H9 (cell line): ENCODE measurements around the gene RASA3. TPM values are rescaled to one million over a fixed set of nuclear protein-coding genes. Genes with fewer than 3 reads are reported as not detected.

ENCODE experiments used
- DNase-seq: peaks from one replicate; pipeline ENCODE4 v3.0.0-alpha.2; 2017
- H2AFZ ChIP-seq: one replicate; pipeline ENCODE4 v1.6.1; 2013; ENCODE audit warnings: mild to moderate bottlenecking, low read length, control low read depth, moderate library complexity
- H2AK5ac ChIP-seq: 2 replicates; pipeline ENCODE4 v1.6.1; 2013; ENCODE audit warnings: low read length, control low read depth, mixed read lengths; ENCODE audit not compliant: insufficient read length
- H2BK120ac ChIP-seq: one replicate; pipeline ENCODE4 v1.6.1; 2013; ENCODE audit warnings: low read depth, mild to moderate bottlenecking, low read length, control low read depth, inconsistent platforms; ENCODE audit not compliant: poor library complexity, severe bottlenecking
- H2BK12ac ChIP-seq: 2 replicates; pipeline ENCODE4 v1.6.1; 2013; ENCODE audit warnings: low read length, control low read depth, mixed read lengths, low read depth; ENCODE audit not compliant: insufficient read length
- H2BK15ac ChIP-seq: 2 replicates; pipeline ENCODE4 v1.6.1; 2013; ENCODE audit warnings: low read depth, low read length, control low read depth
- H2BK20ac ChIP-seq: one replicate; pipeline ENCODE4 v1.6.1; 2013; ENCODE audit warnings: low read depth, mild to moderate bottlenecking, low read length, control low read depth, inconsistent platforms; ENCODE audit not compliant: poor library complexity, severe bottlenecking
- H2BK5ac ChIP-seq: 2 replicates; pipeline ENCODE4 v1.6.1; 2013; ENCODE audit warnings: low read length, control low read depth, mixed read lengths; ENCODE audit not compliant: insufficient read length
- H3K14ac ChIP-seq: 2 replicates; pipeline ENCODE4 v1.6.1; 2013; ENCODE audit warnings: low read length, control low read depth; ENCODE audit not compliant: insufficient read depth
- H3K18ac ChIP-seq: 2 replicates; pipeline ENCODE4 v1.6.1; 2013; ENCODE audit warnings: low read depth, mild to moderate bottlenecking, mixed read lengths, low read length, control low read depth; ENCODE audit not compliant: insufficient read length
- H3K23ac ChIP-seq: 2 replicates; pipeline ENCODE4 v1.6.1; 2013; ENCODE audit warnings: low read length, control low read depth, mixed read lengths, low read depth; ENCODE audit not compliant: insufficient read length
- H3K23me2 ChIP-seq: 2 replicates; pipeline ENCODE4 v1.6.1; 2013; ENCODE audit warnings: low read depth, mild to moderate bottlenecking, mixed read lengths, low read length, control low read depth; ENCODE audit not compliant: insufficient read length, poor library complexity, severe bottlenecking
- H3K27ac ChIP-seq: 2 replicates; pipeline ENCODE4 v1.5.1; 2013; ENCODE audit warnings: low read length, control low read depth, mixed read lengths, low read depth; ENCODE audit not compliant: insufficient read length
- H3K27me3 ChIP-seq: 2 replicates; pipeline ENCODE4 v1.6.1; 2013; ENCODE audit warnings: low read length, control low read depth, inconsistent platforms; ENCODE audit not compliant: insufficient read depth
- H3K4ac ChIP-seq: 2 replicates; pipeline ENCODE4 v1.6.1; 2013; ENCODE audit warnings: low read depth, mild to moderate bottlenecking, control low read depth, inconsistent platforms, low read length, moderate library complexity
- H3K4me1 ChIP-seq: 2 replicates; pipeline ENCODE4 v1.6.1; 2013; ENCODE audit warnings: low read length, control low read depth, inconsistent platforms; ENCODE audit not compliant: insufficient read depth
- H3K4me2 ChIP-seq: 2 replicates; pipeline ENCODE4 v1.6.1; 2013; ENCODE audit warnings: low read length, control low read depth, mixed read lengths; ENCODE audit not compliant: insufficient read length, insufficient read depth
- H3K56ac ChIP-seq: 2 replicates; pipeline ENCODE4 v1.6.1; 2013; ENCODE audit warnings: low read depth, mild to moderate bottlenecking, mixed read lengths, low read length, control low read depth; ENCODE audit not compliant: insufficient read length
- H3K79me1 ChIP-seq: 2 replicates; pipeline ENCODE4 v1.6.1; 2013; ENCODE audit warnings: low read depth, mild to moderate bottlenecking, moderate library complexity, low read length, control low read depth, inconsistent platforms; ENCODE audit not compliant: insufficient read depth, poor library complexity, severe bottlenecking
- H3K79me2 ChIP-seq: 2 replicates; pipeline ENCODE4 v1.6.1; 2013; ENCODE audit warnings: low read length, control low read depth, inconsistent platforms; ENCODE audit not compliant: insufficient read depth
- H3K9ac ChIP-seq: 2 replicates; pipeline ENCODE4 v1.6.1; 2013; ENCODE audit warnings: low read length, control low read depth, mixed read lengths; ENCODE audit not compliant: insufficient read length; ENCODE audit errors: extremely low read depth
- H3K9me3 ChIP-seq: one replicate; pipeline ENCODE4 v1.6.1; 2013; ENCODE audit warnings: low read depth, low read length, inconsistent platforms; ENCODE audit not compliant: control insufficient read depth
- H3T11ph ChIP-seq: one replicate; pipeline ENCODE4 v1.6.1; 2013; ENCODE audit warnings: mild to moderate bottlenecking, low read length, control low read depth, inconsistent platforms
- H4K20me1 ChIP-seq: one replicate; pipeline ENCODE4 v1.6.1; 2013; ENCODE audit not compliant: control insufficient read depth, insufficient read length, insufficient read depth
- H4K5ac ChIP-seq: 2 replicates; pipeline ENCODE4 v1.6.1; 2013; ENCODE audit warnings: low read depth, mild to moderate bottlenecking, mixed read lengths, low read length, control low read depth; ENCODE audit not compliant: insufficient read length
- H4K8ac ChIP-seq: replicated peaks from 2 replicates; pipeline ENCODE4 v1.6.1; 2013; ENCODE audit warnings: low read length, control low read depth, mixed read lengths, low read depth; ENCODE audit not compliant: insufficient read length
- H4K91ac ChIP-seq: 2 replicates; pipeline ENCODE4 v1.6.1; 2013; ENCODE audit warnings: low read depth, mild to moderate bottlenecking, moderate library complexity, mixed read lengths, low read length, control low read depth; ENCODE audit not compliant: insufficient read length
- H3K27ac Mint-ChIP-seq, 3 experiments: 2 replicates in 2 of 3; 3 replicates in 1 of 3; pipeline ENCODE4 v1.8.0; 2020 to 2021; ENCODE audit warnings: mixed read lengths in 3 of 3, mild to moderate bottlenecking in 1 of 3, moderate library complexity in 1 of 3
- H3K27me3 Mint-ChIP-seq: 2 replicates; pipeline ENCODE4 v1.8.0; 2021; ENCODE audit warnings: low read depth, mild to moderate bottlenecking, moderate library complexity, mixed read lengths
- H3K36me3 Mint-ChIP-seq, 3 experiments: 2 replicates in 2 of 3; 3 replicates in 1 of 3; pipeline ENCODE4 v1.8.0; 2020 to 2021; ENCODE audit warnings: low read depth in 3 of 3, mixed read lengths in 3 of 3; ENCODE audit not compliant: insufficient read depth in 1 of 3
- H3K4me1 Mint-ChIP-seq, 2 experiments: 2 replicates each; pipeline ENCODE4 v1.8.0; 2020; ENCODE audit warnings: mixed read lengths in 2 of 2
- H3K4me3 Mint-ChIP-seq, 2 experiments: 2 replicates in 1 of 2; 3 replicates in 1 of 2; pipeline ENCODE4 v1.8.0; 2020 to 2021; ENCODE audit warnings: mild to moderate bottlenecking in 2 of 2, mixed read lengths in 2 of 2, moderate library complexity in 1 of 2
- H3K9me3 Mint-ChIP-seq, 2 experiments: 2 replicates in 1 of 2; 3 replicates in 1 of 2; pipeline ENCODE4 v1.8.0; 2020; ENCODE audit warnings: mild to moderate bottlenecking in 2 of 2, mixed read lengths in 2 of 2, moderate library complexity in 1 of 2
- WGBS: extraction: QIAGEN DNeasy Blood & Tissue Kit; methylation state at CpG from one replicate; pipeline ENCODE4 v1.1.7; 2013; ENCODE audit warnings: missing lambda C conversion rate, low lambda C conversion rate, mixed read lengths; ENCODE audit not compliant: insufficient read length; ENCODE audit errors: extremely low coverage; 5-methylcytosine and 5-hydroxymethylcytosine counted together
- total RNA-seq: library from RNA; stranded (reverse); gene quantifications from 2 replicates; pipeline ENCODE4 v1.2.1, GENCODE V29; 2021
- TF ChIP-seq, protein P1 (sequence below): fragments of 200-600 bp; sonication (generic); conservative IDR thresholded peaks from 3 replicates; pipeline ENCODE4 v1.8.0; 2021; ENCODE audit warnings: antibody characterized with exemption, mild to moderate bottlenecking

RASA3 gene
- total RNA-seq, 1 experiment from 2014 or later = 12.3 TPM

DNA sequence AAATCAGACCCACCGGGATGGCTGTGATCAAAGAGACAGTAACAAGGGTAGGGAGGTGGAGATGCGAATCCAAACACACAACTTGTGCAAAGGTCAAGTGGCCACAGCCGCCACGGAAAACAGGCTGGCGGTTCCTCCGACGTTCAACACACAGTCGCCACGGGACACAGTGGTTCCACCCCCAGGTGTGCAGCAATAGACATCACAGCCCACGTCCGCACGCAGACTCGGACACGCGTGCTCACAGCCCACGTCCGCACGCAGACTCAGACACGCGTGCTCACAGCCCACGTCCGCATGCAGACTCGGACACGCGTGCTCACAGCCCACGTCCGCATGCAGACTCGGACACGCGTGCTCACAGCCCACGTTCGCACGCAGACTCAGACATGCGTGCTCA lies 70.1 kb downstream of the RASA3 start:
- no peak overlapping the region for H3K27ac Mint-ChIP-seq

More for the DNA sequence above, 70.1 kb downstream of the RASA3 start:
- peaks cover 2% of the 10 kb centered on the region; the same call in 1 of the 2 replicates for H3K27me3 Mint-ChIP-seq
- H2AFZ ChIP-seq = no peak overlapping the region
- H3K14ac ChIP-seq = no peak overlapping the region
- no peak overlapping the region for H3K23ac ChIP-seq
- no peaks in the 10 kb centered on the region for H3K79me1 ChIP-seq
- H2BK5ac ChIP-seq = no peak overlapping the region
- no peak overlapping the region for H3K27ac ChIP-seq
- no peak overlapping the region for H3K4ac ChIP-seq
- H4K8ac ChIP-seq = no peak overlapping the region
- H3K79me2 ChIP-seq = no peaks in the 10 kb centered on the region
- WGBS = no CpG with 5 or more reads among the region's 34 CpGs
- H3K23me2 ChIP-seq = no peaks in the 10 kb centered on the region
- no peak overlapping the region for H4K5ac ChIP-seq
- no peak overlapping the region for H3T11ph ChIP-seq
- H3K4me3 Mint-ChIP-seq = no peak overlapping the region
- no peak overlapping the region for H2BK20ac ChIP-seq
- no peak overlapping the region for H2AK5ac ChIP-seq
- peaks cover 15 to 29% of the 10 kb centered on the region in 2 experiments for H3K4me1 Mint-ChIP-seq
- no peaks in the 10 kb centered on the region for H3K9me3 Mint-ChIP-seq
- no peaks in the 10 kb centered on the region for H3K27me3 ChIP-seq
- no peaks in the 10 kb centered on the region for H3K9me3 ChIP-seq
- no peak overlapping the region for H2BK120ac ChIP-seq
- H3K18ac ChIP-seq = no peak overlapping the region
- H3K36me3 Mint-ChIP-seq = no peaks in the 10 kb centered on the region; a peak in 1 of 7 replicates
- no peak overlapping the region for H3K9ac ChIP-seq
- H4K91ac ChIP-seq = no peak overlapping the region
- H3K4me2 ChIP-seq = no peak overlapping the region
- H3K4me1 ChIP-seq = no peaks in the 10 kb centered on the region; the same call in 1 of the 2 replicates
- no peaks in the 10 kb centered on the region for H4K20me1 ChIP-seq
- no peak overlapping the region for H3K56ac ChIP-seq
- no peak overlapping the region for H2BK15ac ChIP-seq
- TF ChIP-seq, protein P1, sequence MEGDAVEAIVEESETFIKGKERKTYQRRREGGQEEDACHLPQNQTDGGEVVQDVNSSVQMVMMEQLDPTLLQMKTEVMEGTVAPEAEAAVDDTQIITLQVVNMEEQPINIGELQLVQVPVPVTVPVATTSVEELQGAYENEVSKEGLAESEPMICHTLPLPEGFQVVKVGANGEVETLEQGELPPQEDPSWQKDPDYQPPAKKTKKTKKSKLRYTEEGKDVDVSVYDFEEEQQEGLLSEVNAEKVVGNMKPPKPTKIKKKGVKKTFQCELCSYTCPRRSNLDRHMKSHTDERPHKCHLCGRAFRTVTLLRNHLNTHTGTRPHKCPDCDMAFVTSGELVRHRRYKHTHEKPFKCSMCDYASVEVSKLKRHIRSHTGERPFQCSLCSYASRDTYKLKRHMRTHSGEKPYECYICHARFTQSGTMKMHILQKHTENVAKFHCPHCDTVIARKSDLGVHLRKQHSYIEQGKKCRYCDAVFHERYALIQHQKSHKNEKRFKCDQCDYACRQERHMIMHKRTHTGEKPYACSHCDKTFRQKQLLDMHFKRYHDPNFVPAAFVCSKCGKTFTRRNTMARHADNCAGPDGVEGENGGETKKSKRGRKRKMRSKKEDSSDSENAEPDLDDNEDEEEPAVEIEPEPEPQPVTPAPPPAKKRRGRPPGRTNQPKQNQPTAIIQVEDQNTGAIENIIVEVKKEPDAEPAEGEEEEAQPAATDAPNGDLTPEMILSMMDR = no peak
- H2BK12ac ChIP-seq = no peak overlapping the region
- no peak for DNase-seq
